Adipose tissue (tissue), 3 donors: Measurements from ENCODE around the gene SLAIN2. TPM values are rescaled to one million over a fixed set of nuclear protein-coding genes. Genes with fewer than 3 reads are reported as not detected.

ENCODE experiments used
- H3K27ac ChIP-seq: one replicate; pipeline ENCODE4 v1.5.1; 2013; ENCODE audit warnings: low read depth, low read length
- whole genome bisulfite sequencing, 3 donors: extraction: QIAGEN DNeasy Blood & Tissue Kit; methylation state at CpG; one replicate each; pipeline ENCODE4 v1.1.7; 2013; 5-methylcytosine and 5-hydroxymethylcytosine counted together
- polyA plus RNA-seq, 3 donors: library from polyadenylated mRNA; stranded (reverse); fragments of 200-250 nt; gene quantifications; one replicate each; pipeline ENCODE4 v1.2.3, GENCODE V29; 2013
- donor health status: healthy with polysubstance abuse.
- donor health status: Bipolar disorder and iron deficiency.
- donor health status: healthy.

SLAIN2 gene
- polyA plus RNA-seq, 3 donors: 12.3 to 45.2 (median 30.4) TPM

- whole genome bisulfite sequencing, 3 donors: 84 to 88% (median 86%) methylated on average over 1 of the region's 1 CpG
Observed at GRCh38 chr4:48356355-48356754, 15.0 kb downstream of the SLAIN2 start.

GRCh38 chr4:48360285-48361011, 19.1 kb downstream of the SLAIN2 start:
- 62 to 68% (median 66%) methylated on average over 4 of the region's 4 CpGs for WGBS, 3 donors
- H3K27ac ChIP-seq: no peak overlapping the region

More at GRCh38 chr4:48356355-48356754, 15.0 kb downstream of the SLAIN2 start:
- no peak overlapping the region for H3K27ac ChIP-seq

GRCh38 chr4:48361012-48361400, 19.7 kb downstream of the SLAIN2 start:
- 87 to 98% (median 91%) methylated on average over 1 of the region's 1 CpG for WGBS, 3 donors
- H3K27ac ChIP-seq: no peak overlapping the region

- H3K27ac ChIP-seq: no peak overlapping the region
- 55 to 67% (median 65%) methylated on average over 3 of the region's 3 CpGs for WGBS, 3 donors
Observed at GRCh38 chr4:48366611-48367010, 25.3 kb downstream of the SLAIN2 start.

GRCh38 chr4:48367016-48367415, 25.7 kb downstream of the SLAIN2 start:
- no peak overlapping the region for H3K27ac ChIP-seq
- WGBS, 3 donors: 59 to 97% (median 93%) methylated on average over 2 of the region's 2 CpGs

- no peak overlapping the region for H3K27ac ChIP-seq
Observed at GRCh38 chr4:48368389-48368788, 27.1 kb downstream of the SLAIN2 start.

GRCh38 chr4:48369248-48369647, 27.9 kb downstream of the SLAIN2 start:
- no peak overlapping the region for H3K27ac ChIP-seq
- 15 to 27% (median 17%) methylated on average over 2 of the region's 2 CpGs for WGBS, 3 donors

- no peak overlapping the region for H3K27ac ChIP-seq
- 84 to 98% (median 86%) methylated on average over 2 of the region's 2 CpGs for WGBS, 3 donors
Observed at GRCh38 chr4:48369771-48370170, 28.4 kb downstream of the SLAIN2 start.

GRCh38 chr4:48370260-48371134, 29.2 kb downstream of the SLAIN2 start:
- WGBS, 3 donors: 83 to 94% (median 90%) methylated on average over 1 of the region's 1 CpG

GRCh38 chr4:48372272-48372671, 30.9 kb downstream of the SLAIN2 start:
- WGBS, 3 donors: 51 to 69% (median 62%) methylated on average over 1 of the region's 1 CpG
- H3K27ac ChIP-seq: no peak overlapping the region

More at GRCh38 chr4:48370260-48371134, 29.2 kb downstream of the SLAIN2 start:
- no peak overlapping the region for H3K27ac ChIP-seq

- no peak overlapping the region for H3K27ac ChIP-seq
- 54 to 89% (median 83%) methylated on average over 6 of the region's 6 CpGs for WGBS, 3 donors
Observed at GRCh38 chr4:48375651-48376304, 34.4 kb downstream of the SLAIN2 start.

- no peak overlapping the region for H3K27ac ChIP-seq
Observed at GRCh38 chr4:48379587-48380180, 38.4 kb downstream of the SLAIN2 start.

GRCh38 chr4:48380583-48381167, 39.3 kb downstream of the SLAIN2 start:
- 55 to 87% (median 73%) methylated on average over 1 of the region's 1 CpG for WGBS, 3 donors
- no peak overlapping the region for H3K27ac ChIP-seq

More at GRCh38 chr4:48379587-48380180, 38.4 kb downstream of the SLAIN2 start:
- 53 to 90% (median 62%) methylated on average over 1 of the region's 1 CpG for WGBS, 3 donors

- 69 to 78% (median 77%) methylated on average over 2 of the region's 2 CpGs for WGBS, 3 donors
- H3K27ac ChIP-seq: no peak overlapping the region
Observed at GRCh38 chr4:48388525-48389154, 47.3 kb downstream of the SLAIN2 start.

GRCh38 chr4:48396043-48396442, 54.7 kb downstream of the SLAIN2 start:
- WGBS, 3 donors: 43 to 95% (median 95%) methylated on average over 1 of the region's 1 CpG
- no peak overlapping the region for H3K27ac ChIP-seq

GRCh38 chr4:48400416-48400815, 59.1 kb downstream of the SLAIN2 start:
- WGBS, 3 donors: 87 to 96% (median 94%) methylated on average over 6 of the region's 6 CpGs

GRCh38 chr4:48403358-48403757, 62.0 kb downstream of the SLAIN2 start:
- WGBS, 3 donors: 85 to 97% (median 96%) methylated on average over 5 of the region's 5 CpGs
- no peak overlapping the region for H3K27ac ChIP-seq

More at GRCh38 chr4:48400416-48400815, 59.1 kb downstream of the SLAIN2 start:
- no peak overlapping the region for H3K27ac ChIP-seq

GRCh38 chr4:48403779-48404178, 62.5 kb downstream of the SLAIN2 start:
- 79 to 91% (median 81%) methylated on average over 8 to 9 of the region's 9 CpGs for WGBS, 3 donors
- H3K27ac ChIP-seq: no peak overlapping the region
